Right kidney (tissue), 1 donor: ENCODE results near the gene FNDC10.

Source experiments
- DNase-seq: peaks from one replicate; pipeline ENCODE4 v3.0.0-alpha.2; 2016

The FNDC10 gene

DNA sequence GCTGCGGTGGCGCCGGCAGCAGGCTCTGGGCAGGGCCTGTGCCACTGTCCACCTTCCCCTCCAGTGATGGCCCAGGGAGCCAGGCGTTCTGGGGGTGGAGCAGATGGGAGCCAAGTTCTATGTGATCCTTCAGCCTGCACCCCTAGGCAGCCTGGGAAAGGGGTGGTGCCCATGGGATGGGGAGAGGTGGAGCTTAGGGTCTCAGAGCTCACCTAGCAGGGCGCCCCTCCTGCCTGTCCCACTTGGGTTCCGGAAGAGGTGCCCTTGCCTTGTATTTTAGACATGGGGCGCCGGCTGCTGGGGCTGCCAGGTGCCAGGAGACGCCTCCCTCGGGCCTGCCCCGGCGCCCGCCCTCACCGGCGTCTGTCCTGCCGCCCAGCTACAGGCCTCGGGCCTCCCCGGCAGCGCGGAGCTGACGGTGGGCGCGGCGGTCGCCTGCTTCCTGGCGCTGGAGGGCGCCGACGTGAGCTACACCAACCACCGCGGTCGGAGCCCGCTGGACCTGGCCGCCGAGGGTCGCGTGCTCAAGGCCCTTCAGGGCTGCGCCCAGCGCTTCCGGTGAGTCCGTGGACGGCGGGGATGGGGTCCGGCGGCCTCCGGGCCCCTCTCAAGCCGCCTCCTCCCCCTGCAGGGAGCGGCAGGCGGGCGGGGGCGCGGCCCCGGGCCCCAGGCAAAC lies 29.0 kb upstream of the FNDC10 start:
- DNase-seq = peak; percentile 57

DNA sequence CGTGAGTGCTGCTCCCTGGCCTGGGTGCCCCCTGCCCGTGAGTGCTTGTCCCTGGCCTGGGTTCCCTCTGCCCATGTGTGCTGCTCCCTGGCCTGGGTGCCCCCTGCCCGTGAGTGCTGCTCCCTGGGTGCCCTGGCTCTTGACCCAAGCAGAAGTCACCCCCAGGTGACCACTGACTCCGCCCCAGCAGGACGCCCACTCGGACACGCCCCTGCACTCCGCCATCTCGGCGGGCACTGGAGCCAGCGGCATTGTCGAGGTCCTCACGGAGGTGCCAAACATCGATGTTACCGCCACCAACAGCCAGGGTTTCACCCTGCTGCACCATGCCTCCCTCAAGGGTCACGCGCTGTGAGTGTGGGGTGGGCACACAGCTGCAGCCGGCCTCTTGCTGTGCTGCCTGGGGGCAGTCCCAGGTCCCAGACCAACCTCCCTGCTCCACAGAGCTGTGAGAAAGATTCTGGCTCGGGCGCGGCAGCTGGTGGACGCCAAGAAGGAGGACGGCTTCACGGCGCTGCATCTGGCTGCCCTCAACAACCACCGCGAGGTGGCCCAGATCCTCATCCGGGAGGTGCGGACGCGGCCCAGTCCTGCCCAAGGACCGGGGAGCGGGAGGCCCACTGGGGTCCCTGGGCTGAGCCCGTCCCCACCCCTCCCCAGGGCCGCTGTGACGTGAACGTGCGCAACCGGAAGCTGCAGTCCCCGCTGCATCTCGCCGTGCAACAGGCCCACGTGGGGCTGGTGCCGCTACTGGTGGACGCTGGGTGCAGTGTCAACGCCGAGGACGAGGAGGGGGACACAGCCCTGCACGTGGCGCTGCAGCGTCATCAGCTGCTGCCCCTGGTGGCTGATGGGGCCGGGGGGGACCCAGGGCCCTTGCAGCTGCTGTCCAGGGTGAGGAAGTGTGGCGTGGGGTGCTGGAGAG lies 28.2 kb upstream of the FNDC10 start:
- peak; percentile 5 for DNase-seq

DNA sequence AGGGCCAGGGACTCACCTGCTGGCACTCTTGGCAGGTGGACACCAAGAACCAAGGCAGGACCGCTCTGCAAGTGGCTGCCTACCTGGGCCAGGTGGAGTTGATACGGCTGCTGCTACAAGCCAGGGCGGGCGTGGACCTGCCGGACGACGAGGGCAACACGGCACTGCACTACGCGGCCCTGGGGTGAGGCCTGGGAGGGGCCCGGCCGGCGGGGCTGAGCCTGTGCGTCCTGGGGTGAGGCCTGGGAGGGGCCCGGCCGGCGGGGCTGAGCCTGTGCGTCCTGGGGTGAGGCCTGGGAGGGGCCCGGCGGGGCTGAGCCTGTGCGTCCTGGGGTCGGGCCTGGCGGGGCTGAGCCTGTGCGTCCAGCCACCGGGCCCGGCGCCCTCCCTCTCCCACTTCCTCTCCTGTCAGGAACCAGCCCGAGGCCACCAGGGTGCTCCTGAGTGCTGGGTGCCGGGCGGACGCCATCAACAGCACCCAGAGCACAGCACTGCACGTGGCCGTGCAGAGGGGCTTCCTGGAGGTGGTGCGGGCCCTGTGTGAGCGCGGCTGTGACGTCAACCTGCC lies 27.4 kb upstream of the FNDC10 start:
- DNase-seq = peak; percentile 1

DNA sequence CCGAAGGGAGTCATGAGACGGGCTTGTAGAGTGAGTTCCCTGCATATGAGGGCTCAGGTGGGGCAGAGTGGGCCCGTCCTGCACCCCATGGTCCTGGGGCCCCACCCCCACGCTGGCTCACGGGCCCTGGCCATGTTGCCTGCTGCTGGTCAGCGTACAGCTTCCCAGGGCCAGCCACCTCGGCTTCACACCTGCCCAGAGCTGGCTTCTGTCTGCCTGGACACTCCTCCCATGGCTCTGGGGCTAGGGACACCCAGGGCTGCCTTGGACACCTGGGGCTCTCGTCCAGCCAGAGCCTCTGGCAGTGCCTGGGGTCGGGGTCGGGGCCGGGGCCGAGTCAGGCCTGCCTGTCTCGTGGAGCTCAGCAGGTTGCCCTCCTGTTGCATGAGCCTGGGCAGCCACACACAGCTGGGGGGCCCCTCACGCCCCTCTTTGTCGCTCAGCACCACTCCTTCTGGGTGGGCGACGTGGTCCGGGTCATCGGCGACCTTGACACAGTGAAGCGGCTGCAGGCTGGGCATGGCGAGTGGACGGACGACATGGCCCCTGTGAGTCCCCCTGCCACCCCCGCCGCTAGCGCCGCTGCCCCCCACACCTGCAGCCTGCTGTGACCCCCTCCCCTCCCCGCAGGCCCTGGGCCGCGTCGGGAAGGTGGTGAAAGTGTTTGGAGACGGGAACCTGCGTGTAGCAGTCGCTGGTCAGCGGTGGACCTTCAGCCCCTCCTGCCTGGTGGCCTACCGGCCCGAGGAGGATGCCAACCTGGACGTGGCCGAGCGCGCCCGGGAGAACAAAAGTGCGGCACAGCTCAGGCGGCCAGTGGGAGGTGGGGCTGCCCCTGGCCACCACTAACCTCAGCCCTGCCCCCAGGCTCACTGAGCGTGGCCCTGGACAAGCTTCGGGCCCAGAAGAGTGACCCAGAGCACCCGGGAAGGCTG lies 26.5 kb upstream of the FNDC10 start:
- peak; percentile 2 for DNase-seq

DNA sequence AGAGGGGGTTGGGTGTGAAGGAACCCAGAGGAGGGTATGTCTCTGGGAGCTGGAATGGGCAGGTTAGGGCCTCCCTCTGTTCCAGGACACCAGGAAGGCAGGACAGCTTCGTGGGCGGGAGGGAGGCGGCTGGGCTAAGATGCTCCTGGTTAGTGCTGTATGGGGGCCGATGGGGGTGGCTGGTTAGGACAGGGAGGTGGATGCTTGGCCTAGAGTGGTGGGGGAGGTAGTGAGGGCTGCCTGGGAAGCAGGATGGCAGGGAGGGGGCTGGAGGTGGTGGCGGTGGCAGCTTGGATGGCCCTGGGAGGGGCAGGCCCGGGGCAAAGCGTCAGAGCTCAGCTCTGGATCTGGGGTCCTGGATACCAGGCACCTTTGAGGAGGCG lies 25.9 kb upstream of the FNDC10 start:
- DNase-seq = no peak

DNA sequence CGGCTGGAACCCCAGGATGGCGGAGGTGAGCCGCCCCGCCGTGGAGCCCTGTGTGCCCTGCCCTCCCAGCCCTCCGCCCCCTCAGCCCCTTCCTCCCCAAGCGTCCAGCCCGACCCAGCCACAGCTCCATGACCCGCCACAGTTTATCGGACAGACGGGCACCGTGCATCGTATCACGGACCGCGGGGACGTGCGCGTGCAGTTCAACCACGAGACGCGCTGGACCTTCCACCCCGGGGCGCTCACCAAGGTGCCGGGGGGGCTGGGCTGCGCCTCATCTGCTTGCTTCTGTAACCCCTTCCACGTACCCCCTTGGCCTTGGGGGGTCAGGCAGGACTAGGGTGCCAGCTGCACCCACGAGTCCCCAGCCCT lies 25.5 kb upstream of the FNDC10 start:
- DNase-seq = no peak

DNA sequence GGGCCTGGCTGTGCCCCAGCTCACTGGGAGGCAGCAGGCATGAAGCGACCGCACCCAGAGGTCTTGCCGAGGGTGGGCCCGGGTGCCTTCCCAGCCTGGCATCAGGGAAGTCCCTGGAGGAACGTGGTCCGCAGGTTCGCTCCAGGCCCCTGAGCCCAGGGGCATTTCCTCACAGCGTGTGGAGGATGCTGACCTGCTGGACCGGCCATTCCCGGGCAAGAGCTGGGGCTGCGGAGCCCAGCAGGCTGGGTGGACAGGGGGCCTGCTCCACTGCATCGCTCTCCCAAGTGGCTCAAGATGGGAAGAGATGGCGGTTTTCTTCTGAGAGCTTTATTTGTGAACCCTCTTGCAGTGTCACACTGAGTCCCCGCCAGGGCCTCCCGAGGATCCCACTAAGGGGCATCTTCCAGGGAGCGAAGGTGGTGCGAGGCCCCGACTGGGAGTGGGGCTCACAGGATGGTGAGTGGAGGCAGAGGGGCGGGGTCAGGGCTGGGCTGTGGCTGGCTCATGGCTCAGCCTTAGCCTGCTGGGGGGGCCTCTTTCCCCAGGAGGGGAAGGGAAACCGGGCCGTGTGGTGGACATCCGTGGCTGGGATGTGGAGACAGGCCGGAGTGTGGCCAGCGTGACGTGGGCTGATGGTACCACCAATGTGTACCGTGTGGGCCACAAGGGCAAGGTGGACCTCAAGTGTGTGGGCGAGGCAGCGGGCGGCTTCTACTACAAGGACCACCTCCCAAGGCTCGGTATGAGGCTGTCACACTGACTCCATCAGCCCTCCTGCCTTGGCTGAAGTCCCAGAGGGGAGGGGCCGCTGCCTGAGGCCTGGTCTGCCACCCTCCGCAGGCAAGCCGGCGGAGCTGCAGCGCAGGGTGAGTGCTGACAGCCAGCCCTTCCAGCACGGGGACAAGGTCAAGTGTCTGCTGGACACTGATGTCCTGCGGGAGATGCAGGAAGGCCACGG lies 24.8 kb upstream of the FNDC10 start:
- DNase-seq = no peak

DNA sequence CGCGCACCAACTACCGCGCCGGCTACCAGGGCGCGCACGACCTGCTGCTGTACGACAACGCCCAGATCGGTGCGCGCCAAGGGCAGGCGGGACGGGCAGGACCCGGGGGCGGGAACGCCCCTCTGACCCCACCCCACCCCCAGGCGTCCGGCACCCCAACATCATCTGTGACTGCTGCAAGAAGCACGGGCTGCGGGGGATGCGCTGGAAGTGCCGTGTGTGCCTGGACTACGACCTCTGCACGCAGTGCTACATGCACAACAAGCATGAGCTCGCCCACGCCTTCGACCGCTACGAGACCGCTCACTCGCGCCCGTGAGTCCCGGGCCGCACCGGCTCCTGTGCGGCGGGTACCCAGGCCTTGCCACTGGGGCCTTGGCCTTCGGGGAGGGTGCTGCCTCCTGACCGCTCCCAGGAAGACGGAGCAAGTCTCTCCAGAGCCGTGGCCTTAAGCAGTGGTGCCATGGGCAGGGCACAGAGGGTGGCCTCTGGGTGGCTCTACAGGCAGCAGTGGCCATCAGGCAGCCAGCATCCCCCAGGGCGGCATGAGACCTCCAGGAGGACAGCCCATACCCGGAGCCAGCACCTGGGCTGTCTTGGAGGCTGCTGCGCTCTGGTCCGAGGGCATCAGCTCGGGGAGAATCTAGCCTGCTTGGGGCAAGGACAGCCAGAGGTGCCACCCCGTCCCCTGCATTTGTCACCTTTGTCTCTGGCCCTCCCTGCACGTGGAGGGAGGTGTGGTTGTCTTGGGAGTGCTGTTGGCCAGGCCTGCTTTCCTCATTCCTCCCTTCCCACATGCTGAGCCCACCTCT lies 23.9 kb upstream of the FNDC10 start:
- no peak for DNase-seq

DNA sequence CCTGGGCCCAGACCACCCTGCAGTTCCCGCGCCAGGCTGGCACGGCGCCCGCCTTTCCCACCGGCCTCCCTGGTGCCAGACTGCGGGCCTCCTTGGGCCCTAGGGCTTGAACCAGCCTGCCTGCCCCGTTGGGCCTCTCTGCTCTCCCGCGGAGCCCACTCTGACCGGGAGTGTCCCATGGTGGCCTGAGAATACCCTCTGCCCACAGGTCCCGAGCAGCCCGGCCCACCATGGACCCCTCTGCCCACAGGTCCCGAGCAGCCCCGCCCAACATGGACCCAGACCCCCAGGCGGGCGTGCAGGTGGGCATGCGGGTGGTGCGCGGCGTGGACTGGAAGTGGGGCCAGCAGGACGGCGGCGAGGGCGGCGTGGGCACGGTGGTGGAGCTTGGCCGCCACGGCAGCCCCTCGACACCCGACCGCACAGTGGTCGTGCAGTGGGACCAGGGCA lies 23.3 kb upstream of the FNDC10 start:
- DNase-seq = no peak

DNA sequence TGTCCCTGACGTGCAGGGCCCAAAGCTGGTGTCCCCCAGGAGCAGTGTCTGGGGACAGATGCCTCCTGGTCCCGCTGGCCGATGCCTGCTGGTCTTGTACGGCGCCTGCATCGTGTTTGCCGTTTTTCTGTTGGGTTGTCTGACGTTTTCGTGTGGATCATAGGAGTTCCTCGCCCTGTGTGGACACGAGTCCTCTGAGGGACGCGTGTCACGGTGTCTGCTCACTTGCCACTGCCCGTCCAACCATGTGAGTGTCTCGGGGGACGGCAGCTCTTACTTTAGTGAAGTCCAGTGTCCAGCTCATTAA lies 22.8 kb upstream of the FNDC10 start:
- no peak for DNase-seq

DNA sequence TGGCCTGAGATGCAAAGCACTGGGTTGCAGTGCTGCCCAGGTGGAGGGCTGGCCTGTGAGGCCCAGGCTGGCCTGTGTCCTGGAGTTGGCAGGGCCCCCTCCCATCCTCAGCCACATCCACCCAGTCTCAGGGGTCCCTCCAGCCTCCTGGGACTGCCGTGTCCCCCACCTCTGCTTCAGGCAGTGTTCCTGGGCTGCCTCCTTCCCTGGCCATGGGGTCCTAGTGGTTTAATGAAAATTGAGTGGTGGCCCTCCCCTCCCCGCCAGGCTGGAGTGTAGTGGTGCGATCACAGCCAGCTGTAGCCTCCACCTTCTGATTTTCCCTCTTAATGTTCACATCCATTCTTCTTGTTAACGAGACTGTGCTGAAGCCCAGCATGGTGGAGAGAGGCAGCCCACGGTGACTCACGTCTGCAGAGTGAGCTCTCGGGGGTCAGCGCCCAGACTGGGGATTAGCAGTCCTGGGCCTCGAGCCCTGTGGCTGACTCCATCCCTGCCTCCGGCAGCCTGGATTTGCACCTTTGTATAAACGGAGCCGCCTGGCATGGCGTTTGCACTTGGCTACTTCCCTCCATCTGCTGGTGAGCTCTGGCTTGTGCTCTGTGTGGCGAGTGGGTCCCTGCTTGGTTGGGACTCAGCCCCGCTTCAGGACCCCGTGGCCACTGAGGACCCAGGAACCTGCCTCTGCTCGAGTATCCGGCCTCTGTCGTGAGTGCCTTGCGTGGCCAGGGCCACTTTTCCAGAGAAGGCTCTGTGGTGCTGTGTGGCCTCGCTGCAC lies 22.3 kb upstream of the FNDC10 start:
- no peak for DNase-seq

DNA sequence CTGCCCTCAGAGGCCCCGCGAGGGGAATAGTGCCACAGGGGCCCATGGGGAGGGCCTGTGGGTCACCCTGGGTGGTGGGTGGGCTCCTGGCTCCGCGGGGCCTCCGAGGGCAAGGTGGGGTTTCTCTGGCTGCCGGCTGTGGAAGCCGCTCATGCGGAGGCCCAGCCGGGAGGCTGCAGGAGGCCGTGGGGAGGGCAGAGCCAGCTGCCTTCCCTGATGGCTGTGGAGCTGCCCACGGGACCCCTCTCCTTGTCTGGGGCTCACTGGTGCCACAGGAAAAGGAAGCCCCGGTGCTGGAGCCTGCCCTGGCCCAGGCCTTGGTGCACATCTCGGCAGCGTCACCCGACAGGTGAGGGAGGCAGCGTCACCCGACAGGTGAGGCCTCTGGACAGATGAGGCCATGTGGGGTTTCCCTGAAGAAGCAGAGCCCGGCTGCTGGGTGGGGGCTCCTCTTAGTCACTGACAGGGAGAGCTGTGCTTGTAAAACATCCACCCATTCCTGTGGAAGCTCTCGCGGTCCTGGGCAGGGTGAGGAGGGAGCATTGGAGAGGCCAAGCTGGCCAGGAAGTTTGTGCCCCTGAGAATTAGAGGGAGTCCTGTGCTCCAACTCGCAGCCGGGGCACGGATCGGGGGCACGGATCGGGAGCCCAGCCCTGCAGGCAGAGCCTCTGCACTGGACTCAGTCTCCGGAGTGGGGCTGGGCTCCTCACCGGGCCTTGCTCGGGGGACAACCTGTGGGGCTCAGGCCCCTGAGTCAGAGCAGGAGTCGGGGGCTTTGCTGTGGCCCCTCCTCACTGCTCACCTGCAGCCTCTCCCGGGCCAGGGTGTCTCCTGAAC lies 21.5 kb upstream of the FNDC10 start:
- DNase-seq = no peak

DNA sequence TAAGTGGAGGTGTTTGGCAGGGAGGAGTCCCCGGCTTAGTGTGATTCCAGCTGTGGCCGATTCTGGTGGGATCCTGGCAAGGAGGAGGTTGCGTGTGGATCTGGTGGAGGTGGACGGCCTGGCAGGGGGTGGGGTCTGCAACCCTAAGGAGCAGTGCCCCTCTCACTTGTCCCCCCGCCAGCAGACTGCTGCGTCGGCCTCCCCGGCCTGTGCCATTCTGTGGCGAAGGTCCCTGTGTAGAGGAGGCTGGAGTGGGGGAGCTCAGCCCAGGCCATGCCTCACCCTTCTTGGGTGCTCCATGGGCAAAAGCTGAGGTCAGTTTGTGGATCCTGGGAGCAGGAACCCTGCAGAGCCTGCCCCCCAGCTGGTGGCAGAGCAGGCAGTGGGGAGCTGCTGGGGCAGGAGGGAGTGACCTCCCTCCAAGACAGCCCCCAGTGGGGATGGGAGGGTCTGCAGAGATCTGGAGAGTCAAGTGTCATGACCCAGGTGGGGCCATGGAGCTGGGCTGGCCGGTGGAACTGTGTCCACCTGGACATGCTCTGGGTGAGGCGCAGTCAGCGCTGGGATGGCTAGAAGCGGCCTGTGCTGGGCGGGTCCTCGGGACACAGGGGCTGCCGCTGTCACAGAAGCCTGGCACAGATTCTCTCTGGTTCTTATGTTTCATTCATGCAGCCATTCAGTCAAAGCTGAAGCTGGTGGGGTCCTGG lies 20.7 kb upstream of the FNDC10 start:
- DNase-seq = no peak

DNA sequence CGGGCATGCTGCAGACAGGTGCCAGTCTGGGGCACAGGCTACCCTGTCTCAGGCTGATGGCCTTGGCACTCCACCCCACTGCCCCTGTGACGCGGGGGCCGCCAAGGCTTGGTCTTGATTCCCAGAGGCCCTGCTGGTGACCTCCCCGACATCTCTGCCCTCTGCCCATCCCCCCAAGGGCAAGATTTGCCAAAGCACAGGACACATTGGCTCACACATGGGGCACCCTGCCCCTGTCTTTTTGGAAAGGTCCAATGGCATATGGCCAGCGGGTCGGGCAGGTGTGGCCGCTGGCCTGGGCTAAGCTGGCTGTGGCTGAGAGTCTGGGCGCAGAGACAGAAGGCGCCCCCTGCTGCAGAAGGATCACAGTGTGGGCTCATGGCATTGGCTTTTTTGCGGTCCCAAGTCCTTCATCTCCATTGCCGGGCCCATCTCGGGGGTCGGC lies 20.0 kb upstream of the FNDC10 start:
- no peak for DNase-seq

DNA sequence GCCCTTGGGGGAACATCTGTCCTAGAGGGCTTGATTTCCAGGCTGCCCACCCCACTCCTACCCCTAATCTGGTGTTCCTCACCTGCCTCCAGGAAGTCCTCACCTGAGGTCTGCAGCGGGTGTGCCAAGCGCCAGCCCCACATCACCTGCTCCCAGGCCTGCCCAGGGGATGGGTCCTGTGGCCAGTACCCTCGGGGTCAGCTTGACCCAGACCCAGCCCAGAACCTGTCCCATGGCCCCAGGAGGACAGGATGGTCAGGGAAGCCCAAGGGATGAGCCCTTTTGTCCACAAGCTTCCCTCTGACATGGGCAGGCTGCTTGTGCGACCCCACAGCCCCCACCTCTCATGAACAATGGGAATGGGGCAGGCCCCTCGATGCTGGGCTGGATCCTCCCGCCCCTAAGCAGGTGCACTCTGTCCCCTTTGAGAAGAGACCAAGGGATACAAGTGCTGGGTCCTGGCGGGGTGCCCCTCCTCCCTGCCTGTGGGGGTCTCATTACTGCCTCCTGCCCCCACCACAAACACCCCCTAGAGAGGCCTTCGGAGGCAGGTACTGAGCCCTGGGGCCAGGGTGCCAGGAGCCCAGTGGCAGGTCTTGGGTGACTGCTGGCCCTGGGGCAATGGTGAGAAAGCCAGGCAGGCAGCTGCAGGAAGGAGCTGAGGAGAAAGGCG lies 18.6 kb upstream of the FNDC10 start:
- no peak for DNase-seq

DNA sequence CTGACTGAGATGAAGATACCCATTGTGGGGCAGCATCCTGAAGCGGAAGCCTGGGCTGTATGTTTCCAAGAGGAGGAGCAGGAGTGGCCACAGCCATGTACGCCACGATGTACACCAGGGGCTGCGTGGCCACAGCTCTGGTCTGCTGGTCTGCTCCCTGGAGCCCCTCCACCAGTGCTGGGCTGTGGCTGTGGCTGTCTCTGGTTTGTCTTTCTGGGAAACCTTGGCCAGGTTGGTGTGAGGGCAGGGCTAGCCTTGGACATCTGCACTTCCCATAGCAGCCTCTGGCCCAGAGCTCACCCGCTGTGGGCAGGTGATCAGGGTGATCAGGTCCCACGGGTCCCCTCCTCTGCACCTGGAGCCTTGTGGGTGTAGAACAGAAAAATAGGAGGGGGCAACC lies 18.0 kb upstream of the FNDC10 start:
- DNase-seq = no peak

DNA sequence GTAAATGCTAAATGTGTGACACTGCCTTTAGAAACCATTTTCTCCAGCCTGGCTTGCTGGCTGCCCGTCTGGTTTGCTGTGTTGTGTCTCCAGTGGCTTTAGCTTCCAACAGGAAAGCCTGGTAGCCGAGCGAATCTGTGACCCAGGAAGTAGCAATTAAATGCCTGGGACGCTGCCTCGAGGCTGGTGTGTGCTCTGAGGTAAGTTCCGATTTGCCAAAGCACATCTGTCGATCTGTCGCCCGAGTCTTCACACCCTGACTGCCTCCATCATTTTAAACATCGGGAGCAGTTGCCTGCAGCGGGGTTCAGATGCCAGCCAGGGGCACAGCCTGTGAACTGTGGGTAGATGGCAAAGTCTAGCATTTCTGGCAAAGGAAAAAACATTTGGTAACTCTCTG lies 17.6 kb upstream of the FNDC10 start:
- DNase-seq = no peak
